SH-SY5Y (cell line): Measurements from ENCODE around the gene DNAH2.

Experiments
- GATA2 ChIP-seq: IDR thresholded peaks from 2 replicates; pipeline ENCODE4 v1.6.1; 2011; ENCODE audit warnings: mild to moderate bottlenecking, low read depth, low read length
- GATA3 ChIP-seq: IDR thresholded peaks from 2 replicates; pipeline ENCODE4 v1.6.1; 2011; ENCODE audit warnings: low read depth, mild to moderate bottlenecking, low read length, moderate library complexity

The DNAH2 gene

DNA sequence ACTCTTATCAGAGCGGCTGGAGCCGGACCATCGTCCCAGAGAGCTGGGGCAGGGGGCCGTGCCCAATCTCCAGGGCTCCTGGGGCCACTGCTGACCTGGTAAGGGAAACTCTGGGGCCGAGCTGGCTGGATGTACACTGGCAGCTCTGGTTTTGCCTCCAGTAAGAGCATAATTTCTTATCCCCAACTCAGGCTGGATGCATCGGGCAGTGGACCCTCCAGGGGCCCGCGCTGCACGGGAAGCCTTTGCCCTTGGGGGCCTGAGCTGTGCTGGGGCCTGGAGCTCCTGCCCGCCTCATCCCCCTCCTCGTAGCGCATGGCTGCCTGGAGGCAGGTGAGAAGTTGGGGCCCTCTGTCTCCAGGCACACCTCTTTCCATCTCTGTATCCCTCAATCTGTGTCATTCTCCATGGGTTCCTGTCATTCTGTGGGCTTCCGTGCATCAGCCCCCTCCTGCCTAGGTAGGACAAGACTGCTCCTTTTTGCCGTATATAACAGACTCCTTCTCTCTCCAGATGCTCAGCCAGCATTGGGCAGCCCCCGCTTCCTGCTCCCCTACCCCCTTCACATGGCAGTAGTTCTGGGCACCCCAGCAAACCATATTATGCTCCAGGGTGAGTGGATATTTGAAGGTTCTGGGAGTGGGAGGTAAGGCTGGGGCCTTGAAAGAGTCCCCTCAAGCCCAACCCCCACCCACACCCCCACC, 128.0 kb downstream of the DNAH2 start:
- TF ChIP-seq GATA2, result no peak
- no peak for TF ChIP-seq GATA3

GRCh38 chr17:7846063-7846735, 128.7 kb downstream of the DNAH2 start:
- no peak for TF ChIP-seq GATA2
- TF ChIP-seq GATA3, result no peak

DNA sequence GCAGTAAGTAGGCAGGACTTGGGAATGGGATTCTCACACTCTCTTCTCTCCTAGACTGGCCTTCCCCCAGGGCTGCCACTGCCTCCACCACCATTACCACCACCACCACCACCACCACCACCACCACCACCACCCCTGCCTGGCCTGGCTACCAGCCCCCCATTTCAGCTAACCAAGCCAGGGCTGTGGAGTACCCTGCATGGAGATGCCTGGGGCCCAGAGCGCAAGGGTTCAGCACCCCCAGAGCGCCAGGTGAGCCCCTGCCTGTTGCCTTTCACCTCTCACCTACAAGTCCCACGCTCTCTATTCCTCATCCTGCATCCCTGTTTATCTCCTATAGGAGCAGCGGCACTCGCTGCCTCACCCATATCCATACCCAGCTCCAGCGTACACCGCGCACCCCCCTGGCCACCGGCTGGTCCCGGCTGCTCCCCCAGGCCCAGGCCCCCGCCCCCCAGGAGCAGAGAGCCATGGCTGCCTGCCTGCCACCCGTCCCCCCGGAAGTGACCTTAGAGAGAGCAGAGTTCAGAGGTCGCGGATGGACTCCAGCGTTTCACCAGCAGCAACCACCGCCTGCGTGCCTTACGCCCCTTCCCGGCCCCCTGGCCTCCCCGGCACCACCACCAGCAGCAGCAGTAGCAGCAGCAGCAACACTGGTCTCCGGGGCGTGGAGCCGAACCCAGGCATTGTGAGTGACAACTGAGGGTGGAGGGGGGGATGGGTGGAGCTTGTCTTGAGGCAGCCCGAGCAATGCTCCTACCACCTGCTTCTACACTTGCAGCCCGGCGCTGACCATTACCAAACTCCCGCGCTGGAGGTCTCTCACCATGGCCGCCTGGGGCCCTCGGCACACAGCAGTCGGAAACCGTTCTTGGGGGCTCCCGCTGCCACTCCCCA, 129.5 kb downstream of the DNAH2 start:
- TF ChIP-seq GATA3 (no peak), GATA2 (no peak)

DNA sequence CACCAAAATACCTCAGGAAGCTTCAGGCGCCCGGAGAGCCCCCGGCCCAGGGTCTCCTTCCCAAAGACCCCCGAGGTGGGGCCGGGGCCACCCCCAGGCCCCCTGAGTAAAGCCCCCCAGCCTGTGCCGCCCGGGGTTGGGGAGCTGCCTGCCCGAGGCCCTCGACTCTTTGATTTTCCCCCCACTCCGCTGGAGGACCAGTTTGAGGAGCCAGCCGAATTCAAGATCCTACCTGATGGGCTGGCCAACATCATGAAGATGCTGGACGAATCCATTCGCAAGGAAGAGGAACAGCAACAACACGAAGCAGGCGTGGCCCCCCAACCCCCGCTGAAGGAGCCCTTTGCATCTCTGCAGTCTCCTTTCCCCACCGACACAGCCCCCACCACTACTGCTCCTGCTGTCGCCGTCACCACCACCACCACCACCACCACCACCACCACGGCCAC, 130.6 kb downstream of the DNAH2 start:
- no peak for TF ChIP-seq GATA2
- TF ChIP-seq GATA3, result no peak

DNA sequence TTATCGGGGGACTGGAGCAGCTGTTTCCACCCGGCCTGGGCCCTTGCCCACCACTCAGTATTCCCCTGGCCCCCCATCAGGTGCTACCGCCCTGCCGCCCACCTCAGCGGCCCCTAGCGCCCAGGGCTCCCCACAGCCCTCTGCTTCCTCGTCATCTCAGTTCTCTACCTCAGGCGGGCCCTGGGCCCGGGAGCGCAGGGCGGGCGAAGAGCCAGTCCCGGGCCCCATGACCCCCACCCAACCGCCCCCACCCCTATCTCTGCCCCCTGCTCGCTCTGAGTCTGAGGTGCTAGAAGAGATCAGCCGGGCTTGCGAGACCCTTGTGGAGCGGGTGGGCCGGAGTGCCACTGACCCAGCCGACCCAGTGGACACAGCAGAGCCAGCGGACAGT, 131.2 kb downstream of the DNAH2 start:
- TF ChIP-seq GATA3 (no peak), GATA2 (no peak)

DNA sequence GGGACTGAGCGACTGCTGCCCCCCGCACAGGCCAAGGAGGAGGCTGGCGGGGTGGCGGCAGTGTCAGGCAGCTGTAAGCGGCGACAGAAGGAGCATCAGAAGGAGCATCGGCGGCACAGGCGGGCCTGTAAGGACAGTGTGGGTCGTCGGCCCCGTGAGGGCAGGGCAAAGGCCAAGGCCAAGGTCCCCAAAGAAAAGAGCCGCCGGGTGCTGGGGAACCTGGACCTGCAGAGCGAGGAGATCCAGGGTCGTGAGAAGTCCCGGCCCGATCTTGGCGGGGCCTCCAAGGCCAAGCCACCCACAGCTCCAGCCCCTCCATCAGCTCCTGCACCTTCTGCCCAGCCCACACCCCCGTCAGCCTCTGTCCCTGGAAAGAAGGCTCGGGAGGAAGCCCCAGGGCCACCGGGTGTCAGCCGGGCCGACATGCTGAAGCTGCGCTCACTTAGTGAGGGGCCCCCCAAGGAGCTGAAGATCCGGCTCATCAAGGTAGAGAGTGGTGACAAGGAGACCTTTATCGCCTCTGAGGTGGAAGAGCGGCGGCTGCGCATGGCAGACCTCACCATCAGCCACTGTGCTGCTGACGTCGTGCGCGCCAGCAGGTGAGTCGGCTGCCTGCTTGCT, 131.7 kb downstream of the DNAH2 start:
- no peak for TF ChIP-seq GATA2
- TF ChIP-seq GATA3, result no peak

- TF ChIP-seq GATA2 (no peak), GATA3 (no peak)
Measured at GRCh38 chr17:7849751-7850504, 132.4 kb downstream of the DNAH2 start.

DNA sequence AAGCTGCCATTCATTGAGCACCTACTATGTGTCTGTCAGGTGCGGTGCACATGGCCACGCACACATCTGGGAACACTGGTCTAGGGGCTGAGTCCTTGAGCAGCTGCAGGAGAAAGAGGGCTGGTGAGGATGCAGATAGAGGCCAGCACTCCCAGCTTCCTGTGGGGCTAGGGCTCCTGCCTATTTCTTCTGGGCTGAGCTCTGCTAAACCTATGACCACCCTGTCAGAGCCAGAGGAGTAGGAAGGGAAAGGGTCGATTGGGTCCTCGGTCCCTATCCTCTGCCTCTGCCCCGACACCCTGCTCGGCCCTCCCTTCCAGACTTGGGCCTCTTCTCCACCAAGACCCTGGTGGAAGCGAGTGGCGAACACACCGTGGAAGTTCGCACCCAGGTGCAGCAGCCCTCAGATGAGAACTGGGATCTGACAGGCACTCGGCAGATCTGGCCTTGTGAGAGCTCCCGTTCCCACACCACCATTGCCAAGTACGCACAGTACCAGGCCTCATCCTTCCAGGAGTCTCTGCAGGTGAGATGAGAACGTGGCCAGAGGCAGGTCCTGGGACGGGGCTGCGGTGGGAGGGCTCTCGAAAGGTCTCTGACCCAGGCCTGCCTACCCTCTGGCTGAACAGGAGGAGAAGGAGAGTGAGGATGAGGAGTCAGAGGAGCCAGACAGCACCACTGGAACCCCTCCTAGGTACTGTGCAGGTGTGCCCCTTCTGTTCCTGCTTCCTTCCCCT, 133.3 kb downstream of the DNAH2 start:
- TF ChIP-seq GATA2 (no peak), GATA3 (no peak)

DNA sequence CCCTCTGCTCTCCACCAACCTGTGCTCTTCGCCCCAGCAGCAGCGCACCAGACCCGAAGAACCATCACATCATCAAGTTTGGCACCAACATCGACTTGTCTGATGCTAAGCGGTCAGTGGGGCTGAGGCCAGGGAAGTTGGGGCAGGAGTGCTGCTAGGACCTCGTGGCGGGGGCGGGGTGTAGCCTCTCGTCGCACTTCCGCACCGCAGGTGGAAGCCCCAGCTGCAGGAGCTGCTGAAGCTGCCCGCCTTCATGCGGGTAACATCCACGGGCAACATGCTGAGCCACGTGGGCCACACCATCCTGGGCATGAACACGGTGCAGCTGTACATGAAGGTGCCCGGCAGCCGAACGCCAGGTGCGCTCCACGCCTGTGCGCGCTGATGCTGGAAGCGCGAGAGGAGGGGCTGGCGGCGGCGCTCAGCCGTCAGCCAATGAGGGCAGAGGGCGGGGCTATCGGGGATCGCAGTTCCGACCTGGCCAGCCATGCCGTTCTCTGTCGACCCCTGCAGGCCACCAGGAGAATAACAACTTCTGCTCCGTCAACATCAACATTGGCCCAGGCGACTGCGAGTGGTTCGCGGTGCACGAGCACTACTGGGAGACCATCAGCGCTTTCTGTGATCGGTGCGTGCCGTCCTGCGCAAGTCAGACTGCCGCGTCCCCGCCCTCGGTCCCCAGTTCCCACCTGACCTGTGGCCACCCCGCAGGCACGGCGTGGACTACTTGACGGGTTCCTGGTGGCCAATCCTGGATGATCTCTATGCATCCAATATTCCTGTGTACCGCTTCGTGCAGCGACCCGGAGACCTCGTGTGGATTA, 134.1 kb downstream of the DNAH2 start:
- no peak for TF ChIP-seq GATA3
- TF ChIP-seq GATA2, result no peak

DNA sequence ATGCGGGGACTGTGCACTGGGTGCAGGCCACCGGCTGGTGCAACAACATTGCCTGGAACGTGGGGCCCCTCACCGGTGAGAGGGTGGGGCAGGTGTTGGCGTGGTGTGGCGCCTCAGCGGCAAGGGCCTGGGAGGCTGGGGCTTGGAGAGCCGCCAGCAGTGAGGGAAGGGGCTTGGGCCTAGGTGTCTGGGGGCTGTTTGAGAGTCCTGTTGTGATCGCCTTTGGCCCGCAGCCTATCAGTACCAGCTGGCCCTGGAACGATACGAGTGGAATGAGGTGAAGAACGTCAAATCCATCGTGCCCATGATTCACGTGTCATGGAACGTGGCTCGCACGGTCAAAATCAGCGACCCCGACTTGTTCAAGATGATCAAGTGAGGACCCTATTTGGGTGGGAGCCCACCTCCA, 134.7 kb downstream of the DNAH2 start:
- TF ChIP-seq GATA2 (no peak), GATA3 (no peak)

GRCh38 chr17:7852919-7853690, 135.6 kb downstream of the DNAH2 start:
- TF ChIP-seq GATA3 (no peak), GATA2 (no peak)

DNA sequence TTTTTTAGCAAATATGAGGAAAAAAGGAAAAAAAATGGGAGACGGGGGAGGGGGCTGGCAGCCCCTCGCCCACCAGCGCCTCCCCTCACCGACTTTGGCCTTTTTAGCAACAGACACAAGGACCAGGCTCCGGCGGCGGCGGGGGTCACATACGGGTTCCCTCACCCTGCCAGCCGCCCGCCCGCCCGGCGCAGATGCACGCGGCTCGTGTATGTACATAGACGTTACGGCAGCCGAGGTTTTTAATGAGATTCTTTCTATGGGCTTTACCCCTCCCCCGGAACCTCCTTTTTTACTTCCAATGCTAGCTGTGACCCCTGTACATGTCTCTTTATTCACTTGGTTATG, 136.1 kb downstream of the DNAH2 start:
- TF ChIP-seq GATA2 (no peak), GATA3 (no peak)
